Spleen (tissue), 11 donors: ENCODE data around the gene TRAPPC4. TPM values are rescaled to one million over a fixed set of nuclear protein-coding genes. Genes with fewer than 3 reads are reported as not detected.
A peak's percentile ranks its signal among the peaks of the same experiment; 100 is the strongest.
"Not testable (repeated sequence)": the region's sequence is repeated elsewhere in the genome, so short reads cannot be mapped to it uniquely, and the experiment has no call there.

Experiments
- DNase-seq: peaks from one replicate; pipeline ENCODE4 v3.0.0-alpha.2; 2020
- H3K27ac ChIP-seq, 8 donors: fragments of 200-600 bp; sonication (generic) in 7 of 8; 1 replicate in 4 of 8; 2 replicates in 4 of 8; pipeline versions ENCODE4 v1.5.0 to v1.8.0; 2016 to 2021; ENCODE audit warnings: inconsistent platforms in 4 of 8, mild to moderate bottlenecking in 4 of 8, moderate library complexity in 1 of 8
- H3K27me3 ChIP-seq, 7 donors: fragments of 200-600 bp; sonication (generic) in 6 of 7; replicated peaks in 1 of 7; 1 replicate in 4 of 7; 2 replicates in 3 of 7; pipeline versions ENCODE4 v1.5.0 to v1.8.0; 2016 to 2021; ENCODE audit warnings: inconsistent platforms in 3 of 7, mild to moderate bottlenecking in 1 of 7
- H3K36me3 ChIP-seq, 6 donors: fragments of 200-600 bp; sonication (generic) in 5 of 6; 1 replicate in 4 of 6; 2 replicates in 2 of 6; pipeline versions ENCODE4 v1.5.0 to v1.8.0; 2016 to 2021; ENCODE audit warnings: inconsistent platforms in 2 of 6
- H3K4me1 ChIP-seq, 6 donors: fragments of 200-600 bp; sonication (generic) in 5 of 6; 1 replicate in 3 of 6; 2 replicates in 3 of 6; pipeline versions ENCODE4 v1.5.0 to v1.8.0; 2016 to 2021; ENCODE audit warnings: inconsistent platforms in 3 of 6
- H3K4me3 ChIP-seq, 8 donors: fragments of 200-600 bp; sonication (generic) in 7 of 8; 1 replicate in 4 of 8; 2 replicates in 4 of 8; pipeline versions ENCODE4 v1.5.0 to v1.8.0; 2016 to 2021; ENCODE audit warnings: inconsistent platforms in 4 of 8, mild to moderate bottlenecking in 4 of 8, moderate library complexity in 2 of 8
- H3K9me3 ChIP-seq, 8 donors: fragments of 200-600 bp; sonication (generic) in 7 of 8; 1 replicate in 4 of 8; 2 replicates in 4 of 8; pipeline versions ENCODE4 v1.5.0 to v1.8.0; 2016 to 2021; ENCODE audit warnings: inconsistent platforms in 4 of 8
- CTCF ChIP-seq, 11 experiments: fragments of 200-600 bp in 7 of 11; fragments of 450-650 bp in 4 of 11; sonication (generic) in 4 of 11; IDR thresholded peaks in 8 of 11; conservative IDR thresholded peaks in 3 of 11; 1 replicate in 7 of 11; 2 replicates in 4 of 11; pipeline versions ENCODE4 v1.4.0 to v1.8.0; 2016 to 2021; ENCODE audit warnings: antibody characterized with exemption in 11 of 11, inconsistent platforms in 4 of 11, mild to moderate bottlenecking in 1 of 11
- POLR2A ChIP-seq, 3 donors: fragments of 450-650 bp; IDR thresholded peaks; one replicate each; pipeline ENCODE4 v1.5.1; 2017; ENCODE audit warnings: antibody characterized with exemption in 3 of 3, mild to moderate bottlenecking in 1 of 3
- POLR2AphosphoS5 ChIP-seq, 3 donors: sonication (generic); formaldehyde crosslinking; IDR thresholded peaks; one replicate each; pipeline ENCODE4 v1.5.1; 2017; ENCODE audit warnings: antibody characterized with exemption in 3 of 3
- WGBS, 5 donors: extraction: QIAGEN DNeasy Blood & Tissue Kit in 3 of 5; methylation state at CpG; one replicate each; pipeline versions ENCODE4 v1.1.5 to v1.1.7; 2013 to 2018; 5-methylcytosine and 5-hydroxymethylcytosine counted together
- intact Hi-C: fragments of 100-400 bp; cut with DNase I; formaldehyde crosslinking; loops from one replicate; pipeline ENCODE4 v1.15.0; 2023; ENCODE audit warnings: low total_unique reads
- polyA plus RNA-seq, 3 donors: library from polyadenylated mRNA; stranded (reverse); fragments of 200-250 nt; gene quantifications; one replicate each; pipeline ENCODE4 v1.2.1, GENCODE V29; 2013
- total RNA-seq, 7 donors: library from RNA; depleted of rRNA in 3 of 7; stranded (reverse); fragments of >200 nt in 3 of 7; fragmentation: NEBNext Ultra II Directional in 4 of 7; extraction: Animal tissue kit (Norgen Biotek cat#: 25700) in 4 of 7; gene quantifications; one replicate each; pipeline versions ENCODE4 v1.1.0 to v1.2.1, GENCODE V29; 2016 to 2021
- donor health status: healthy with polysubstance abuse.
- donor health status: DM: no; HTN: no; CAD: no; lungs with moderate emphysema.
- donor health status: DM: no; HTN: no; CAD: no.
- donor health status: Bipolar disorder and iron deficiency.
- donor health status: healthy.
- donor health status: DM: no; HTN: no; CAD: no.
- donor health status: DM: yes; HTN: yes; CAD: no.

The TRAPPC4 gene
- total and polyA plus RNA-seq, 10 donors: 33.1 to 61.8 (median 53.5) TPM

GRCh38 chr11:119030329-119031047 lies 11.9 kb downstream of the TRAPPC4 start, which contains the start of gene SLC37A4:
Gene SLC37A4 (minus strand): TSS chr11:119030877.
- Histone ChIP-seq H3K4me3 (peak within 1 kb of the TSS; percentile 63 to 83 (median 72)), H3K4me1 (peaks cover 9 to 42% (median 29%) of the 10 kb centered on the region in 6 donors), H3K36me3 (peaks cover 0 to 31% (median 5%) of the 10 kb centered on the region in 6 donors), H3K9me3 (no peaks in the 10 kb centered on the region), H3K27me3 (no peaks in the 10 kb centered on the region), H3K27ac (peak within 1 kb of the TSS; percentile 64 to 87 (median 76))
- peak; percentile 100 for DNase-seq
- intact Hi-C loops: no loop called here
- WGBS, 5 donors: 0 to 1% (median 0%) methylated on average over 22 to 67 of the region's 67 CpGs
- TF ChIP-seq POLR2A (IDR thresholded peaks at IDR 0.05): no peak
- peak in 7 of 11 experiments; percentile 90 to 97 (median 95) for TF ChIP-seq CTCF (IDR thresholded peaks at IDR 0.05 in 8 of 11, conservative IDR thresholded peaks at IDR 0.05 in 3 of 11)
- TF ChIP-seq POLR2AphosphoS5 (IDR thresholded peaks at IDR 0.05): peak; percentile 89 to 91 (median 90)

DNA sequence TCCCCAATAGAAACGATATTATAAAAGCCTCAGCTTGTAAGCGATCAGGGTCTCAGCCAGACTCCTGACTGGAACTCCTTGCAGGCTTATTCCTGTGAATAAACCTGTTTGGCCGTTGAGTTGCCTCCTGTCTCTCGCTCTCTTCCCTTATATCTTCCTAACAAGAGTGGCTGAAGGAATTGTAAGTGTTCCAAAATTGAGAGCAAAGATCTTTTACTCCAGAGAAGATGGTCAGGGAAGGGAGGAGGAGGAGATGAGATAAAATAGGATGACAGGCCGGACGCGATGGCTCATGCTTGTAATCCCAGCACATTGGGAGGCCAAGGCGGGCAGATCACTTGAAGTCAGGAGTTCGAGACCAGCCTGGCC lies 13.3 kb downstream of the TRAPPC4 start:
- peak; percentile 9 for DNase-seq
- intact Hi-C loops: no loop called here
- Histone ChIP-seq H3K9me3 (no peaks in the 10 kb centered on the region), H3K36me3 (peaks cover 0 to 17% (median 0%) of the 10 kb centered on the region in 6 donors), H3K4me1 (peaks cover 9 to 35% (median 26%) of the 10 kb centered on the region in 6 donors), H3K4me3 (no peak overlapping the region), H3K27ac (no peak overlapping the region), H3K27me3 (no peaks in the 10 kb centered on the region)
- TF ChIP-seq POLR2A (IDR thresholded peaks at IDR 0.05) (no peak), CTCF (IDR thresholded peaks at IDR 0.05 in 8 of 11, conservative IDR thresholded peaks at IDR 0.05 in 3 of 11) (no peak), POLR2AphosphoS5 (IDR thresholded peaks at IDR 0.05) (no peak)
- 79 to 90% (median 89%) methylated on average over 9 of the region's 9 CpGs for WGBS, 5 donors

GRCh38 chr11:119033421-119033820 lies 14.9 kb downstream of the TRAPPC4 start:
- H3K4me1 ChIP-seq: peaks cover 9 to 28% (median 23%) of the 10 kb centered on the region in 6 donors
- H3K4me3 ChIP-seq, DNase-seq, intact Hi-C loops, H3K9me3 ChIP-seq, H3K36me3 ChIP-seq, H3K27me3 ChIP-seq, H3K27ac ChIP-seq: not testable (repeated sequence)
- 83 to 93% (median 89%) methylated on average over 10 of the region's 10 CpGs for WGBS, 5 donors

GRCh38 chr11:119034813-119035212 lies 16.2 kb downstream of the TRAPPC4 start:
- intact Hi-C loops: no loop called here
- H3K36me3 ChIP-seq: no peaks in the 10 kb centered on the region
- WGBS, 5 donors: 69 to 87% (median 81%) methylated on average over 3 of the region's 3 CpGs
- no peaks in the 10 kb centered on the region for H3K27me3 ChIP-seq
- no peak overlapping the region for H3K27ac ChIP-seq
- no peaks in the 10 kb centered on the region for H3K9me3 ChIP-seq
- TF ChIP-seq POLR2A (IDR thresholded peaks at IDR 0.05) (no peak), CTCF (IDR thresholded peaks at IDR 0.05 in 8 of 11, conservative IDR thresholded peaks at IDR 0.05 in 3 of 11) (no peak), POLR2AphosphoS5 (IDR thresholded peaks at IDR 0.05) (no peak)
- no peak overlapping the region for H3K4me3 ChIP-seq
- DNase-seq: no peak
- peaks cover 4 to 19% (median 11%) of the 10 kb centered on the region in 6 donors for H3K4me1 ChIP-seq
